Fibroblast of lung (primary cell): ENCODE data around the gene PKIB. TPM values are rescaled to one million over a fixed set of nuclear protein-coding genes. Genes with fewer than 3 reads are reported as not detected.

Experiments
- DNase-seq, 2 donors: peaks; one replicate each; pipeline versions ENCODE4 v3.0.0 to v3.0.0-alpha.2; 2010; ENCODE audit warnings: low read depth in 2 of 2
- H2AFZ ChIP-seq: 2 replicates; pipeline ENCODE4 v1.5.1; 2012; ENCODE audit warnings: low read length, control low read depth, inconsistent platforms
- H3K27ac ChIP-seq: 2 replicates; pipeline ENCODE4 v1.5.1; 2011; ENCODE audit warnings: low read length, control low read depth; ENCODE audit not compliant: insufficient read depth
- H3K27me3 ChIP-seq: 2 replicates; pipeline ENCODE4 v1.5.1; 2011; ENCODE audit warnings: mild to moderate bottlenecking, low read length; ENCODE audit not compliant: control insufficient read depth, insufficient read depth
- H3K36me3 ChIP-seq: 2 replicates; pipeline ENCODE4 v1.5.1; 2011; ENCODE audit warnings: low read length; ENCODE audit not compliant: control insufficient read depth, insufficient read depth
- H3K4me1 ChIP-seq: 2 replicates; pipeline ENCODE4 v1.5.1; 2011; ENCODE audit warnings: low read length; ENCODE audit not compliant: control insufficient read depth, insufficient read depth; ENCODE audit errors: extremely low read depth
- H3K4me2 ChIP-seq: 2 replicates; pipeline ENCODE4 v1.5.1; 2011; ENCODE audit warnings: low read length, control low read depth; ENCODE audit not compliant: insufficient read depth; ENCODE audit errors: extremely low read depth
- H3K4me3 ChIP-seq, 4 experiments: fragments of 200-600 bp in 1 of 4; sonication (generic) in 1 of 4; replicated peaks in 1 of 4; 2 replicates each; pipeline ENCODE4 v1.5.1; 2011 to 2016; ENCODE audit warnings: low read length in 4 of 4, low read depth in 3 of 4, mild to moderate bottlenecking in 3 of 4, control low read depth in 2 of 4, inconsistent platforms in 1 of 4, mixed read lengths in 1 of 4; ENCODE audit not compliant: insufficient read depth in 1 of 4; ENCODE audit errors: control extremely low read depth in 1 of 4
- H3K79me2 ChIP-seq: 2 replicates; pipeline ENCODE4 v1.5.1; 2012; ENCODE audit warnings: mild to moderate bottlenecking, low read length, inconsistent platforms; ENCODE audit not compliant: control insufficient read depth, insufficient read depth
- H3K9ac ChIP-seq: 2 replicates; pipeline ENCODE4 v1.5.1; 2011; ENCODE audit warnings: mild to moderate bottlenecking, low read length, control low read depth; ENCODE audit not compliant: insufficient read depth
- H3K9me3 ChIP-seq: 2 replicates; pipeline ENCODE4 v1.5.1; 2012; ENCODE audit warnings: low read depth, low read length; ENCODE audit not compliant: control insufficient read depth, insufficient read depth
- H4K20me1 ChIP-seq: 2 replicates; pipeline ENCODE4 v1.5.1; 2011; ENCODE audit warnings: low read length; ENCODE audit not compliant: control insufficient read depth, insufficient read depth; ENCODE audit errors: extremely low read depth
- EZH2 ChIP-seq: IDR thresholded peaks from 2 replicates; pipeline ENCODE4 v1.5.1; 2012; ENCODE audit warnings: low read length, control low read depth, mild to moderate bottlenecking; ENCODE audit errors: missing control alignments
- polyA plus RNA-seq, 2 donors: library from polyadenylated mRNA; depleted of rRNA in 1 of 2; stranded (reverse) in 1 of 2; unstranded in 1 of 2; fragments of >200 nt; gene quantifications; 2 replicates each; pipeline ENCODE4 v1.2.1, GENCODE V29; 2011 to 2012; ENCODE audit warnings: missing spikeins in 1 of 2
- total RNA-seq: library from RNA; depleted of rRNA; stranded (reverse); fragments of >200 nt; gene quantifications from 2 replicates; pipeline ENCODE4 v1.2.1, GENCODE V29; 2014
- TF ChIP-seq, protein P1 (sequence below), 2 donors: IDR thresholded peaks in 1 of 2; conservative IDR thresholded peaks in 1 of 2; 1 replicate in 1 of 2; 2 replicates in 1 of 2; pipeline ENCODE4 v1.5.1; 2011 to 2012; ENCODE audit warnings: low read length in 2 of 2, control low read depth in 1 of 2, inconsistent platforms in 1 of 2, low read depth in 1 of 2, mild to moderate bottlenecking in 1 of 2

Gene PKIB
- total and polyA plus RNA-seq, 2 donors (not counting 1 experiment from before 2014, with no cell fraction given): 1.3 to 4.4 TPM

DNA sequence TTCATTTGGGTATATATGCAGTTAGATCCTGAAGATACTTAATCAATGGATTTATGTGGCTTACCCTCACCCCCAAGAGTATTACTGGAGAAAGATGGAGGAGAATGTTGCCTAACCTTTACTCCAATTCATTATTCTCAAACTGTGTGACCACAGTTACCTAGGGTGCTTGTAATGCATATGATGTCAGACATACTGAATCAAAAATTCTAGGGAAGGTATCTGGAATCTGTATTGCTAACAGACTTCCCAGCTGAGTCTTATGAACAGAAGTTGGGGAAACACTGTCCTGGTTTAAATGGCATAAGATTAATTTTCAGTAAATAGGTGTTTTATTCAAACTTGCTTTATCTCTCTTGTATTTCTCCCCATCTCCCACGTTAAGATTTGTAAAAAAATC, 83.9 kb downstream of the PKIB start:
- Histone ChIP-seq H3K4me1 (peaks cover 3% of the 10 kb centered on the region), H4K20me1 (no peaks in the 10 kb centered on the region), H3K27ac (no peak overlapping the region), H3K4me2 (no peak overlapping the region), H3K4me3 (no peak overlapping the region), H3K79me2 (no peaks in the 10 kb centered on the region), H3K9ac (no peak overlapping the region), H3K9me3 (no peaks in the 10 kb centered on the region), H2AFZ (no peak overlapping the region), H3K36me3 (no peaks in the 10 kb centered on the region), H3K27me3 (no peaks in the 10 kb centered on the region)
- peak in 1 of 2 donors; percentile 37 for DNase-seq
- TF ChIP-seq, protein P1, sequence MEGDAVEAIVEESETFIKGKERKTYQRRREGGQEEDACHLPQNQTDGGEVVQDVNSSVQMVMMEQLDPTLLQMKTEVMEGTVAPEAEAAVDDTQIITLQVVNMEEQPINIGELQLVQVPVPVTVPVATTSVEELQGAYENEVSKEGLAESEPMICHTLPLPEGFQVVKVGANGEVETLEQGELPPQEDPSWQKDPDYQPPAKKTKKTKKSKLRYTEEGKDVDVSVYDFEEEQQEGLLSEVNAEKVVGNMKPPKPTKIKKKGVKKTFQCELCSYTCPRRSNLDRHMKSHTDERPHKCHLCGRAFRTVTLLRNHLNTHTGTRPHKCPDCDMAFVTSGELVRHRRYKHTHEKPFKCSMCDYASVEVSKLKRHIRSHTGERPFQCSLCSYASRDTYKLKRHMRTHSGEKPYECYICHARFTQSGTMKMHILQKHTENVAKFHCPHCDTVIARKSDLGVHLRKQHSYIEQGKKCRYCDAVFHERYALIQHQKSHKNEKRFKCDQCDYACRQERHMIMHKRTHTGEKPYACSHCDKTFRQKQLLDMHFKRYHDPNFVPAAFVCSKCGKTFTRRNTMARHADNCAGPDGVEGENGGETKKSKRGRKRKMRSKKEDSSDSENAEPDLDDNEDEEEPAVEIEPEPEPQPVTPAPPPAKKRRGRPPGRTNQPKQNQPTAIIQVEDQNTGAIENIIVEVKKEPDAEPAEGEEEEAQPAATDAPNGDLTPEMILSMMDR (conservative IDR thresholded peaks at IDR 0.05 in 1 of 2, IDR thresholded peaks at IDR 0.05 in 1 of 2; ENCODE audit: low read depth in 1 of 2, low read length in 2 of 2): no peak
- TF ChIP-seq EZH2: no peak

- Histone ChIP-seq H2AFZ (no peak overlapping the region), H3K36me3 (no peaks in the 10 kb centered on the region), H3K4me1 (peaks cover 3% of the 10 kb centered on the region), H3K4me2 (no peak overlapping the region), H3K9me3 (no peaks in the 10 kb centered on the region), H3K79me2 (no peaks in the 10 kb centered on the region), H3K27me3 (no peaks in the 10 kb centered on the region), H3K27ac (no peak overlapping the region), H3K4me3 (no peak overlapping the region), H4K20me1 (no peaks in the 10 kb centered on the region), H3K9ac (no peak overlapping the region)
- no peak for DNase-seq
- TF ChIP-seq, protein P1 (conservative IDR thresholded peaks at IDR 0.05 in 1 of 2, IDR thresholded peaks at IDR 0.05 in 1 of 2; ENCODE audit: low read depth in 1 of 2, low read length in 2 of 2): no peak
- no peak for TF ChIP-seq EZH2
These were observed 84.4 kb downstream of the PKIB start for GRCh38 chr6:122694602-122695001.

GRCh38 chr6:122695188-122695587, 85.0 kb downstream of the PKIB start:
- H3K9ac ChIP-seq: no peak overlapping the region
- H2AFZ ChIP-seq: no peak overlapping the region
- H3K27me3 ChIP-seq: no peaks in the 10 kb centered on the region
- no peaks in the 10 kb centered on the region for H3K36me3 ChIP-seq
- no peak overlapping the region for H3K4me2 ChIP-seq
- TF ChIP-seq, protein P1 (conservative IDR thresholded peaks at IDR 0.05 in 1 of 2, IDR thresholded peaks at IDR 0.05 in 1 of 2; ENCODE audit: low read depth in 1 of 2, low read length in 2 of 2): no peak
- no peak for TF ChIP-seq EZH2
- no peaks in the 10 kb centered on the region for H3K9me3 ChIP-seq
- H4K20me1 ChIP-seq: no peaks in the 10 kb centered on the region
- no peak for DNase-seq
- no peak overlapping the region for H3K27ac ChIP-seq
- peaks cover 3% of the 10 kb centered on the region for H3K4me1 ChIP-seq
- H3K4me3 ChIP-seq: no peak overlapping the region
- no peaks in the 10 kb centered on the region for H3K79me2 ChIP-seq
